ENCODE results near the gene SELENOV.
A peak's percentile ranks its signal among the peaks of the same experiment; 100 is the strongest.

Gene SELENOV

GRCh38 chr19:39520541-39521484 is 5.9 kb downstream of the SELENOV start:
- DNase-seq: no peak

DNA sequence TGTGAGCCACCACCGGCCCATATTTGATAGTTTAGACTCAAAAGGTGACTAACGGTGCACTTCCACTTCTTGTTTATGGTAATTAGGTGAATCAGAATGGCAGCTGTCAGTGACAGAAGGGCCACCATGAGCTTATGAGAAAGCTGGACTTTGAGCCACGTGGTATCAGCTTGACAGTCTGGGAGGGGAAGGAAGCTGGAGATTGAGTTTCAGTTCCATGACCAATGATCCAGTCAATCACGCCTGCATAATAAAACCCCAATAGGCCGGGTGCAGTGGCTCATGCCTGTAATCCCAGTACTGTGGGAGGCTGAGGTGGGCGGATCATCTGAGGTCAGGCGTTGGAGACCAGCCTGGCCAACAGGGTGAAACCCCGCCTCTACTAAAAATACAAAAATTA is 9.6 kb downstream of the SELENOV start:
- no peak for DNase-seq

- no peak for DNase-seq
These were observed 10.3 kb downstream of the SELENOV start for GRCh38 chr19:39525205-39525604.

DNA sequence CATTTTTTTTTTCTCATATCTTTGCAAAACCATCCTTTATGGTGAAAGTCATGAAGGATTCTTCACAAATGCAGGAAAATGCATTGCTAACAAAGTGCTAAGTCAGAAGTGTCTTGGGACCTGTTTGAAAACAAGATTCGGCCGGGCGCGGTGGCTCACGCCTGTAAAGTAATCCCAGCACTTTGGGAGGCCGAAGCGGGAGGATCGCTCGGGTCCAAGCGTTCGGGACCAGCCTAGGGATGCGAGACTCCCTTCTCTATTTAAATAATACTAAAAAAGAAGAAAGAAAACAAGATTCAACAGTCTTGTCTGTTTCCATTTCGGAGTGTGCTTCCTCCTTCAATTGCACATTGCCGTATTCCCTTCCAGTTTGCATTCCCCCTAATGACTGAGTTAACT is 16.9 kb downstream of the SELENOV start:
- no peak for DNase-seq

DNA sequence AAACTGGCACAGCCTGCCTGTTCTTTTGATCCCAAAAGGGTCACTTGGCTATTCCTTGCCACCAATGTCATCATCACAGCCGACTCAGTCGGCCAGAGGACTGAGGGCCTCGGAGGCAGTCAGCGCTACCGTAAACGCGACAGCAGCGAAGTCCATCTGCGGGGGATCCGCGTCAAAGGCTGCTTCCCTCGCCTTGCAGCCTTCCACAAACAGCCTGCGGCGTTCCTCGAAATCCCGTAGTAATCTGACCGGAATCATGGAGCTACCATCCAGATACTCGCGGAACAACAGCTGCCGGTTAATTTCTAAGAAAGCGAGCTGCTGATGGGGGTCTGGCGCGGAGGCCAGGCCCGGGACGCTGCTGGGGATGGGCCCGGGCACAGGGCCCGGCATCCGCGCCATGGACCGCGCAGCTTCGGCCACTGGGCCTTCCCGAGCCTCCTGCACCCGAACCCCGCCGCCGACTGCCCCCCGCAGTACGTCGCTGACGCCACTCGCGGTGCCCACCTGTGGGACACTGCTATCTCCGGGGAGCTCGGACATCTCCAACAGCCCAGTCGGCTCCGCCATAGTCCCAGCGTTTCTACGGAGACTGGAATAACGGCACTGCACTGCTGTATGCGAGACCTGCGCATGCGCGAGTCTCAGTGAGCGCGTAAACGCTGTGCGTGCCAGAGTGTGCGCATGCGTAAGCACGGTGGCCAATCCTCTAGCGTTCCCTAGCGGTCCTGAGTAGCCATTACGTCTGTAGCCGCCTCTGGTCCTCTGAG is 17.5 kb downstream of the SELENOV start, which contains the start of gene EID2B:
Gene EID2B, minus strand, starts transcription at position 620 of the 770 bp plus-strand sequence. Its CDS starts 50 bp downstream, at position 570.
- DNase-seq: peak; percentile 61 to 94 (median 90)

- DNase-seq: no peak
These were observed 18.1 kb downstream of the SELENOV start for GRCh38 chr19:39533003-39533512.

GRCh38 chr19:39533791-39534190 is 18.9 kb downstream of the SELENOV start:
- no peak for DNase-seq

DNA sequence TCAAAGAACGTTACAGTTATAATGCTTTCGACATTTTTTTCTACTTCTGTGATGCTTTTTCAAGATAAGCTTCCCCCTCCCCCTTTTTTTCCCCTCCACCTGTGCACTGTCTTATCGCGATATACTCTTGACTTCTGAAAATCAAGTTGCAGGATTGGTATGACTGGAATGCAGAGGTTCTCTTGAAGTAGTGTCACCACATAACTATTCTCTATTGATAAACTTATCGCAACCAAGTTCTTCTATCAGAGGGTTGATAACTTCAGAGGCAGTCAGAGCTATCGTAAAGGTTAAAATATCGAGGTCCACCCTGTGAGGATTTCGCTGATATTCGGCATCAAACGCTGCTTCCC is 24.2 kb downstream of the SELENOV start:
- no peak for DNase-seq

GRCh38 chr19:39539518-39540332 is 24.8 kb downstream of the SELENOV start, which contains the start of gene EID2:
Gene EID2, minus strand, starts transcription at chr19:39540161. Its CDS starts 82 bp downstream, at chr19:39540079.
- DNase-seq: peak; percentile 47 to 96 (median 92)

GRCh38 chr19:39540333-39540673 is 25.4 kb downstream of the SELENOV start:
- DNase-seq: no peak

GRCh38 chr19:39542206-39542605 is 27.3 kb downstream of the SELENOV start:
- peak in 2 of 14 donors; percentile 4 to 16 for DNase-seq

GRCh38 chr19:39543477-39543857 is 28.5 kb downstream of the SELENOV start:
- no peak for DNase-seq

DNA sequence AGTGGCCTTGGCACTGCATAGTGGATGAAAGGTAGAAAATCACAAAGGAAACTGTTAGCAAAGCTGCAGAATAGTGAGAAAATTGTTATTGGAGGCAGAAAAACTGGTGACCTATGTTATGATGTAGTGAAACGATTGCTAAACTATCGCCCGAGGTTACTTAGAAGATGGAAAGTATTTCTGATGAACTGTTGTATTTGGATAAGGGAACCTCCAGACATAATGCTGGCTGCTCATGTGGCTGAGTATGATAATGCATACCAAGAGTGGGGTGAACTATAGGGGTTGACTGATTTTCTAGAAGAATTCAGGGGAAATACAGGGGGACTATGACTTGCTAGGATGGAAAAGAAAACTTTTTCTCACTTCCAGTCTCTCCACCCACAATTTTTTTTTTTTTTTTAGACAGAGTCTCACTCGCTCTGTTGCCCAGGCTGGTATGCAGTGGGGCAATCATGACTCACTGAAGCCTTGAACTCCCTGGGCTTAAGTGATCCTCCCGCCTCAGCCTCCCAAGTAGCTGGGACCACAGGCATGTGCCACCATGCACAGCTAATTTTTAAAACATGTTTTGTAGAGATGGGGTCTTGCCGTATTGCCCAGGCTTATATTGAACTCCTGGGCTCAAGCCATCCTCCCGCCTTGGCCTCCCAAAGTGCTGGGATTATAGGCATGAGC is 29.4 kb downstream of the SELENOV start:
- DNase-seq: no peak

- DNase-seq: no peak
These were observed 30.0 kb downstream of the SELENOV start for GRCh38 chr19:39544911-39545310.

DNA sequence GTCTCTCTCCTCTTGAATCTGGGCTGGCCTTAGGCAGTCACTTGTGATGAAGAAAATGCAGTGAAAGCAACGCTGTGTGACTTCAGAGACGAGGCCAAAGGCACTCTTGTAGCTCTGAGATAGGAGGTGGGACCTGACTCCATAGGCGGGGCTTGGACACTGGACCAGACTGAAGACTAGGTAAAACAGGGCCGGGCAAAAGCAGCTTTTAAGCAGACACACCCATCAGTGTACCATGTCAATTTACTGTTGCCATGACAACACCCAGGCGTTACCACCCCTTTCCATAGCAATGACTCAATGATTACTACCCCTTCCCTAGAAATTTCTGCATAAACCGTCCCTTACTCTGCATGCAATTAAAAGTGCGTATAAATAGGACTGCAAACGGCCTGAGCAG is 31.7 kb downstream of the SELENOV start:
- DNase-seq: no peak

- DNase-seq: no peak
These were observed 35.3 kb downstream of the SELENOV start for GRCh38 chr19:39550197-39550596.

DNA sequence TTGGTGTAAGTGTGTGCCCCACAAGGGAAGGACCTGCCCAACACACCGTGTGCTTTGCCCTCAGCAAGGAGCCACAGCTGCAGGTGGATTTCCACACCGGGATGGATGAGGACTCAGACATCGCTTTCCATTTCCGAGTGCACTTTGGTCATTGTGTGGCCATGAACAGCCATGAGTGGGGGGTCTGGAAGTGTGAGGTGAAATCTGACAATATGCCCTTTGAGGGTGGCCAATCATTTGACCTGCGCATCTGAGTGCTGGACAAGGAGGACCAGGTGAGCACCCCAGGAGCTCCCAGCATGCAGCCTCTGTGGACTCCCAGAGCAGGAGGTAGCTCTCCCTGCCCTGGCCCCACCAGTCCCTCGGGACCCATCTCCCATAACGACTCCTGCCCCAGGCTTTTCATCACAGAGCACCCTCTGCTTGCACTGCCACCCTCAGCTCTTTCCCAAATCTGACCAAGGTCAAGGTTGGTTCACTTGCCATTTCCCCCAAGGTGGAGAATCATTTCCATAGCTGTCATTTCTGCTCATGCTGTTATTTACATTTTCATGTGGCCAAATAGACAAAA is 38.2 kb downstream of the SELENOV start:
- DNase-seq: no peak

GRCh38 chr19:39554701-39555311 is 39.9 kb downstream of the SELENOV start:
- no peak for DNase-seq

DNA sequence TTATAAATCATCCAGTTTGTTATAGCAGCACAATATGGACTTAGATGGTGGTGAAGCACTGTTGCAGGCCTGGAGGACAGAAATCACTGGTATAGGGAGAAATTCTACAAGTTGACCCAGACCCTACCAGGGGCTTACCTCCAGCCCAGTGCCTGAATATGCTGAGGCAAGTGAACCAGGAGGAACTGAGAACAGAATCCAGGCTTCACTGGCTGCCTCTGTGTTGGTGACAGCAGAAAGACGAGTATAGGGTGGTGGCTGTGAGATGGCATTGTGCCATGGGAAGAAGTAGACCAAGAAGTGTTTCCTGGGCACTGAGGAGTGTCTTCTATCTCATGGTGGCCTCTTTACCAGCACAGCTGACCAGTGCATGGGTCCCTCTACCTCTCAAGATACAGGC is 40.9 kb downstream of the SELENOV start:
- peak in 1 of 14 donors; percentile 10 for DNase-seq

- DNase-seq: no peak
These were observed 43.1 kb downstream of the SELENOV start for GRCh38 chr19:39557811-39558623.
